LNCAP (cell line): ENCODE results near the gene PXDC1.

ENCODE experiments used
- CTCF ChIP-seq: fragments of 450-650 bp; IDR thresholded peaks from 2 replicates; pipeline ENCODE4 v1.5.1; 2017; ENCODE audit warnings: mild to moderate bottlenecking

Gene PXDC1

GRCh38 chr6:3755637-3756545 is 4.4 kb upstream of the PXDC1 start:
- no peak for TF ChIP-seq CTCF

- no peak for TF ChIP-seq CTCF
Observed at GRCh38 chr6:3754776-3755175, 3.3 kb upstream of the PXDC1 start.

GRCh38 chr6:3753228-3753835 is 1.8 kb upstream of the PXDC1 start:
- no peak for TF ChIP-seq CTCF

GRCh38 chr6:3752531-3753227 is 1.2 kb upstream of the PXDC1 start:
- no peak for TF ChIP-seq CTCF

GRCh38 chr6:3751730-3752530 is 417 bp upstream of the PXDC1 start:
- TF ChIP-seq CTCF: no peak

- no peak for TF ChIP-seq CTCF
Observed at GRCh38 chr6:3750317-3751076, 1.0 kb downstream of the PXDC1 start.
